ENCODE results near the gene SLMAP.
"Not testable (repeated sequence)": the region's sequence is repeated elsewhere in the genome, so short reads cannot be mapped to it uniquely, and the experiment has no call there.

SLMAP gene

GRCh38 chr3:57832486-57832885 lies 76.4 kb downstream of the SLMAP start:
- no peak for DNase-seq

GRCh38 chr3:57832900-57833313 lies 76.8 kb downstream of the SLMAP start:
- no peak for DNase-seq

DNA sequence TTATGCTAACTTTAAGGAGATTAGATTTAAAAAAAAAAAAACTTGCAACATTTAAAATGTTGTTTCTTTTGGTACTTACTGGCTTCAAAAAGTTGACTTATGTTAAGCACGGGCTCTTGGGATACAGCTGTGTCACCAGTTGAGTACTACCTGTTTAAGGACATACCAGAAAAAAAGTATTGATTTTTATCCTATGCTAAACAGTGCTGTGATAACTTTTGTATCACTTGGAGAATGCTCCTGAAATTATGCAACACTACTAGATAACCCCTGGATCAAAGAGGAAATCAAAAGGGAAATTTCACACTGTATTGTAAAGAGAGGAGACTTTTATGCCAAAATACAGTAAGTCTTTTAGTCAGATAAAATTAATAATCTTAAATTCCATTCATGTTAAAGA lies 77.7 kb downstream of the SLMAP start:
- no peak for DNase-seq

- DNase-seq: no peak
Measured at GRCh38 chr3:57837686-57838085, 81.6 kb downstream of the SLMAP start.

- DNase-seq: no peak
Measured at GRCh38 chr3:57838627-57839026, 82.5 kb downstream of the SLMAP start.

GRCh38 chr3:57840473-57840872 lies 84.4 kb downstream of the SLMAP start:
- no peak for DNase-seq

- DNase-seq: no peak
Measured at GRCh38 chr3:57841818-57842217, 85.7 kb downstream of the SLMAP start.

DNA sequence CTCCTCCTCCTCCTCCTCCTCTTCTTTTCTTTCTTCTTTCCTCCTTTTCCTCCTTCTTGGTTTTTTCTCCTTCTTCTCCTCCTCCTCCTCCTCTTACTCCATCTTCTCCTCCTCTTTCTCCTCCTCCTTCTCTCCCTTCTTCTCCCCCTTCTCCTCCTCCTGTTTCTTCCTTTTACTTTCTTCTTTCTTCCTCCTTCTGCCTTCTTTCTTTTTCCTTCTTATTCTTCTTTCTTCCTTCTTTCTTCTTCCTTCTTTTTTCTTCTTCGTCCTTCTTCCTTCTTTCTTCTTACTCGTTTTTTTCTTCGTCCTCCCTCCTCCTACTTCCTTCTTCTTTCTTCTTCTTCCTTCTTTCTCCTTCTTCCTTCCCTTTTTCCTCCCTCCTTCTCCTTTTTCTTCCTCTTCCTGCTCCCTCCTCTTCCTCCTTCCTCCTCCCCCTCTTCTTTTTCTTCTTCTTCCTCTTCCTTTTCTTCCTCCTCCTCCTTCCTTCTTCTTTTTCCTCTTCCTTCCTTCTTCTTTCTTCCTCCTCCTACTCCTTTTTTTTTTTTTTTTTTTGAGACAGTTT lies 92.1 kb downstream of the SLMAP start:
- no peak for DNase-seq

DNA sequence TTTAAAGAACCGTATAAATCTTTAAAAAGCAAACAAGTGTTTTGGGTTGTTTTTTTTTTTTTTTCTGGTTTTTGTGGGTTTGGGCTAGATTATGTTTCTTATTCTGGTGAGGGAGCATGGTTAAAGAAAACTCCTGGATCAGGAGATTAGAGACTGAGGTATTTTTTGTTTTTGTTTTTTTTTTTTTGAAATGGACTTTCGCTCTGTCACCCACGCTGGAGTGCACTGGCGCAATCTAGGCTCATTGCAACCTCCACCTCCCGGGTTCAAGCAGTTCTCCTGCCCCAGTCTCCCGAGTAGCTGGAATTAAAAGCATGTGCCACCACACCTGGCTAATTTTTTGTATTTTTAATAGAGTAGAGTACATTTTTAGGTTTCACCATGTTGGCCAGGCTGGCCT lies 95.2 kb downstream of the SLMAP start:
- no peak for DNase-seq

DNA sequence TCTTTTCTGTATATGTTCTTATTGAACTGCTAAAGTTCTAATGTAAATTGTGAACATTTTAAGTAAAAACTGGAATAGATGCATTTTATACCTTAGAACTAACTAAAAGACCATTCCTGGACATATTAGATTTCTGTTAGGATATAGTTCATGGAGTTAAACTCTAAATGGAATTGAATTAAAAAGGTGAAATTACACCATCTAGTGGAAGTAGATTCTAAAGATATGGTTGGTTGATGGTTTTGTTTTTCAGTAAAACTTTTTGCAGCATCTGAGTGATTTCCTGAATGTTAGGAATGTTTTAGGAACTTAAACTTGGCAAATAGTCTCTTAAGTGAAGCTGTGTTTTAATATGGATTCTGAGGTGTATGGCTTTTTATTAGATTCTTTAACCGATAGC lies 96.8 kb downstream of the SLMAP start:
- DNase-seq: peak; percentile 41

DNA sequence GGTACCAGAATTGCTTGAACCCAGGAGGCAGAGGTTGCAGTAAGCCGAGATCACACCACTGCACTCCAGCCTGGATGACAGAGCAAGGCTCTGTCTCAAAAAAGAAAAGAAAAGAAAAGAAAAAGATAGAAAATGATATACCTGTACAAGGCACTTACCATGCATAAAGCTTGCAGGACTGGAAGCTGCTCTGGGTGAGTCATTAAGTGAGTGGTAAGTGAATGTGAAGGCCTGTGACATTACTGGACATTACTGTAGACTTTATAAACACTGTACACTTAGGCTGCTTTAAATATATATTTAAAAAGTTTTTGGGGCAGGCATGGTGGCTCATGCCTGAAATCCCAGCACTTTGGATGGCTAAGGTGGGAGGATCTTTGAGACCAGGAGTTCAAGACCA lies 99.2 kb downstream of the SLMAP start:
- DNase-seq: no peak

- DNase-seq: no peak
Measured at GRCh38 chr3:57855943-57856342, 99.8 kb downstream of the SLMAP start.

DNA sequence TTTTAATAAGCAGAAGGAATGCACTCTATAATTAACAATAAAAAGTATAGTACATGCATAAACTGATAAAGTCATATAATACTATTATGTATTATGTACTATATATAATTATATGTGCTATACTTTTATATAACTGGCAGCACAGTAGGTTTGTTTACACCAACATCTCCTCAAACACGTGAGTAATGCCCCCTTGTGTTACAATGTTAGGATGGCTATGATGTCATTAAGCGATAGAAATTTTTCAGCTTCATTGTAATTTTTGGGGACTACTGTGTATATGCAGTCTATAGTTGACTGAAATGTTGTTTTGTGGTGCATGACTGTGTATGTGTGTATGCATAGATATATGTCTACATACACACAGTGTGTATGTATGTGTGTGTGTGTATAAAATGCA lies 100.6 kb downstream of the SLMAP start:
- DNase-seq: no peak

- DNase-seq: no peak
Measured at GRCh38 chr3:57862894-57863293, 106.8 kb downstream of the SLMAP start.

- no peak for DNase-seq
Measured at GRCh38 chr3:57863380-57863779, 107.3 kb downstream of the SLMAP start.

GRCh38 chr3:57864853-57865252 lies 108.7 kb downstream of the SLMAP start:
- peak; percentile 64 for DNase-seq

DNA sequence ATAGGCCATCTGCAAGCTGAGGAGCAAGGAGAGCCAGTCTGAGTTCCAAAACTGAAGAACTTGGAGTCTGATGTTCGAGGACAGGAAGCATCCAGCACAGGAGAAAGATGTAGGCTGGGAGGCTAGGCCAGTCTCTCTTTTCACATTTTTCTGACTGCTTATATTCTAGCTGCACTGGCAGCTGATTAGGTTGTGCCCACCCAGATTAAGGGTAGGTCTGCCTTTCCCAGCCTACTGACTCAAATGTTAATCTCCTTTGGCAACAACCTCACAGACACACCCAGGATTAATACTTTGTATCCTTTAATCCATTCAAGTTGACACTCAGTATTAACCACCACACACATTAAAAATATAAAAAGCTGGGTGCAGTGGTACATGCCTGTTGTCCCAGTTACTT lies 113.0 kb downstream of the SLMAP start:
- not testable (repeated sequence) for DNase-seq

DNA sequence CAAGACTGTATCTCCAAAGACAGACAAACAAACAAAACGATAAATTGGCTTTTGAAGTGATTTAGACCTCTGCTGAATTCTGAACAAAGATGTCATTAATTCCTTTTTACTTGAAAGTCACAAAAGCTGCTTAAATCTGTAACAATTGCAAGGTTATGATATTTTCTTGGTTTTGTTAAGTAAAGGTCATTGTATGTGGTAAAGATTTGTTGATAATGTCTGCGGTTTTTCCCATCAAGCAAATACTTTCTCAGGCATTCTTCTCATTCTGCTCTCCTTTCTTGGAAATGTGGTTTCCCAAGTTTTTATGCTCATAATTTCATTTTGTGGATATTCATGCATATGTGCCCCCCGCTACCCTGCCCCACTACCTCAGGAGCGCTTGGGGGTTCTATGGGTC lies 116.5 kb downstream of the SLMAP start:
- DNase-seq: peak; percentile 41

DNA sequence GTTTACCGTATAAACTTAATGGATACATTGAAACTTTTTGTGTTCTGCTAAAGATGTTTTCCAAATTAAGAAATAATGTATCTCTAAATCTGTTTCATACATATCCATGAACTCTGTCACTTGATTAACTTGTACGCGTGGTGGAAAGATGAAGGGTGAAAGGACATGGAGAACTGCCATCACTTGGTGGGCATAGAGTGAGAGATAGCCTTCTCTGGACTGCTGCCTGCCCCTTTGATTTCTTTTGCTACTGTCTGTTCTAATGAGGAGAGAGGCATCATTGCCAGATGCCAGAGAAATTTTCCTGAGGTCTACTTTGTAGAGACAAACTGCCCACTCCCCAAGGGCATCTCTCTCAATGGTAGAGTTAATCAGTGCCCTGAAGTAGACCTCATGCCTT lies 120.5 kb downstream of the SLMAP start:
- no peak for DNase-seq

- DNase-seq: peak; percentile 86
Measured at GRCh38 chr3:57877116-57877515, 121.0 kb downstream of the SLMAP start.

DNA sequence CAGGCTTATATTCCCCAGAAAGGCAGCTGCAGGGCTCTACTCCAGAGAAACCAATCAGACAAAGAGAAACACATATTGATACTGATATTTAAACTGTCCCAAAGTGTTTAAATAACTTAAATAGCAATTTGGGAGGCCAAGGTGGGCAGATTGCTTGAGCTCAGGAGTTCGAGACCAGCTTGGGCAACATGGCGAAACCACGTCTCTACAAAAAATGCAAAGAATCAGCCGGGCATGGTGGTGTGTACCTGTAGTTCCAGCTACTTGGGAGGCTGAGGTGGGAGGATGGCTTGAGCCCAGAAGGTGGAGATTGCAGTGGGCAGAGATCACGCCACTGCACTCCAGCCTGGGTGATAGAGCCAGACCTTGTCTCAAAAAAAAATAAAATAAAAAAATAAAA lies 128.3 kb downstream of the SLMAP start:
- not testable (repeated sequence) for DNase-seq

DNA sequence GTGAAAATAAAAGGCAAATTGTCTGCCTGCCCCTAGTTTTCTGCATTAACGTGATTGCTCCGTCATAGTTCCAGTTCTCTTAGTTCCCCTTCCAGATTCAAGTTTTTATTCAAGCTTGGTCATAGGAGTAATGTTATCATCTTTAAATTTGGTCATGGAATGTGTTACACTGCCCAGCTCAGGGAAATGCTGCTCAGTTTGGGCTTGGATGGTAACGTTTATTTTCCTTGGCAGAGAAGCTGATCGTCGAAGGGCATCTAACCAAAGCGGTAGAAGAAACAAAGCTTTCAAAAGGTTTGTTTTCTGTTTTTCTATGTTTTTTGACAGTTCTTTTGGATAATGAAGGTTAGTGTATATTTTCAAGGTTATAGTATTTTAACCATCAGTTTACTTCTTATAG lies 133.7 kb downstream of the SLMAP start:
- peak; percentile 81 for DNase-seq

DNA sequence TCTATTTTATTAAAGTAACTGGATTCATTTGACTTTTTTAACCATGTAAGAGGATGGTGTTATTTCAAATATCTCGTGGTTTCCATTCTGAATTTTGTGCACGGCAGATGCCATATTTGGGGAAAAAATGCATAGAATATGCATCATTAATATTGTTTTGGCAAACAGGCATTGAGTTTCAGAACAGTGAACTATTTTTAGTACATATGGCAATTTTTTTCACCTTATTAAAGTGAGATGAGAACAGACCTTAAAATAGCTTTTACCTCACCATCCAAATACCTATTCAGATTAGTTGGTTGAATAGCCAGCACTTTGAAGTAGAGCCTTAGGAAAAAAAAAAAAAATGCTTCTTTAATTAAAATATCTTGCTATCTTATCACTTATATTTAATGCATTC lies 134.8 kb downstream of the SLMAP start:
- peak; percentile 92 for DNase-seq

- DNase-seq: peak; percentile 29
Measured at GRCh38 chr3:57892423-57892822, 136.3 kb downstream of the SLMAP start.

DNA sequence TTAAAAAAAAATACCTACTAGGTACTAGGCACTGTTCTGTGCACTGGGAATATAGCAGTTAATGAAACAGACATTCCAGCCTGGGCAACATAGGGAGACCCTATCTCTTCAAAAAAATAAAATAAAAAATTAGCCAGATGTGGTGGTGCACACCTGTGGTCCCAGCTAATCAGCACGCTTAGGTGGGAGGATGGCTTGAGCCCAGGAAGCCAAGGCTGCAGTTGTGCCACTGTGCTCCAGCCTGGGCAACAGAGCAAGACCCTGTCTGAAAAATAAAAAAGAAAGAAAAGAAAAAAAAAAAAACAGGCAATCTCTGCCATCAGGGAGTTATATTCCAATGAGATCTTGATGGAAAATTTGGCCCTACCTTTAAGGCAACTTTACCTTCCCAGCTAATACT lies 137.0 kb downstream of the SLMAP start:
- no peak for DNase-seq

- DNase-seq: no peak
Measured at GRCh38 chr3:57893668-57894067, 137.6 kb downstream of the SLMAP start.

Measured in fibroblast of skin of scalp (primary cell).